ENCODE data around the gene PAFAH1B1. TPM values are rescaled to one million over a fixed set of nuclear protein-coding genes. Genes with fewer than 3 reads are reported as not detected.
"Not testable (repeated sequence)": the region's sequence is repeated elsewhere in the genome, so short reads cannot be mapped to it uniquely, and the experiment has no call there.

PAFAH1B1 gene
- total RNA-seq, 2 experiments from 2014 or later, result 120 to 123 TPM

DNA sequence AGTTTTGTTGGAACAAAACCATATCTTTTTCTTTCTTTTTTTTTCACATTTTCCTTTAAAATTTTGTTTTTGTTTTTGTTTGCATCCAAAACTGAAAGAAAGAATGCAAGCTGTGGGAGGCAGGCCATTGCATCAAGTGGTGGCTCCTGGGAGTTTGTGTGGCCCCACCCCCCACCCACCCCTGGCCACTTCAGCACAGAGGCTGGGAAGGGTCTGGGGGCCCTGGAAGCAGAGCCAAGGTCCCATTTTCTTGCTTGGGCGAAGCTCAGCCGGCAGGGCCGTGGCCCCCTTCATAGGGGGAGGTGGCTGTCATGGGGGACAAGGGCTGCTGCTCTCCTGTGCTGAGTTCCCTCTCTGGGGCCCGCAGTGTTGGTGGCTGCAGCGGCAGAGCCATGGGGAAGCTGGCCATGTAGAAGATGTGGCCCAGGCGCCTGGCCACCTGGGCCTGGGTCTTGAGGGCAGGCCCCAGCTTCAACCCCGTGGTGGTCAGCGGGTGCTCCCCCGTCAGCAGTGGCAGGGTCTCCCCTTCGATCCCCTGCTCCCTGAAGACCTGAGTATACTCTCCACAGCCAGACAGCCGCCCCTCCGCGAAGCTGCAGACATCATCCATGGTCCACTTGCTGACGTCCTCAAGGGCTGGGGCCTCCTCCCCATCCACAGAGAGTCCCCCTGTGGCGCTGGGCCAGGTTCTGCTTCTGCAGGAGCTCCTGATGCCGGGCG lies 19.8 kb downstream of the PAFAH1B1 start:
- TF ChIP-seq, protein P1, sequence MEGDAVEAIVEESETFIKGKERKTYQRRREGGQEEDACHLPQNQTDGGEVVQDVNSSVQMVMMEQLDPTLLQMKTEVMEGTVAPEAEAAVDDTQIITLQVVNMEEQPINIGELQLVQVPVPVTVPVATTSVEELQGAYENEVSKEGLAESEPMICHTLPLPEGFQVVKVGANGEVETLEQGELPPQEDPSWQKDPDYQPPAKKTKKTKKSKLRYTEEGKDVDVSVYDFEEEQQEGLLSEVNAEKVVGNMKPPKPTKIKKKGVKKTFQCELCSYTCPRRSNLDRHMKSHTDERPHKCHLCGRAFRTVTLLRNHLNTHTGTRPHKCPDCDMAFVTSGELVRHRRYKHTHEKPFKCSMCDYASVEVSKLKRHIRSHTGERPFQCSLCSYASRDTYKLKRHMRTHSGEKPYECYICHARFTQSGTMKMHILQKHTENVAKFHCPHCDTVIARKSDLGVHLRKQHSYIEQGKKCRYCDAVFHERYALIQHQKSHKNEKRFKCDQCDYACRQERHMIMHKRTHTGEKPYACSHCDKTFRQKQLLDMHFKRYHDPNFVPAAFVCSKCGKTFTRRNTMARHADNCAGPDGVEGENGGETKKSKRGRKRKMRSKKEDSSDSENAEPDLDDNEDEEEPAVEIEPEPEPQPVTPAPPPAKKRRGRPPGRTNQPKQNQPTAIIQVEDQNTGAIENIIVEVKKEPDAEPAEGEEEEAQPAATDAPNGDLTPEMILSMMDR (IDR thresholded peaks at IDR 0.05), result no peak
- Mint-ChIP-seq H3K27ac (no peak overlapping the region), H3K4me3 (no peak overlapping the region), H3K27me3 (no peaks in the 10 kb centered on the region), H3K36me3 (ENCODE audit: low read depth) (peaks cover 34% of the 10 kb centered on the region), H3K4me1 (ENCODE audit: low read depth) (peaks cover 77% of the 10 kb centered on the region), H3K9me3 (no peaks in the 10 kb centered on the region)
- Histone ChIP-seq H3K36me3 (ENCODE audit: insufficient read depth, low read length) (peaks cover 18% of the 10 kb centered on the region), H3K9me3 (ENCODE audit: control insufficient read depth in 1 of 2, insufficient read depth in 1 of 2, low read length in 2 of 2) (no peaks in the 10 kb centered on the region), H3K4me3 (ENCODE audit: low read length) (no peak overlapping the region), H3K4me1 (ENCODE audit: insufficient read depth, low read length) (peaks cover 52% of the 10 kb centered on the region), H3K27ac (ENCODE audit: low read depth in 1 of 2, low read length in 2 of 2) (no peak overlapping the region), H3K27me3 (ENCODE audit: control insufficient read depth in 1 of 2, insufficient read depth in 2 of 2, low read length in 2 of 2) (no peaks in the 10 kb centered on the region)
- ChIA-PET CTCF (no interaction called here), POLR2A (interaction anchor here (0.7 kb wide), 1 partner anchor 11 kb away, joined by 3 read pairs; no protein-coding TSS in a partner anchor)
- intact Hi-C loops (cut with DNase I, micrococcal nuclease), result no loop called here
- DNase-seq, result no peak
- no peak for ATAC-seq (ENCODE audit: poor library complexity)

DNA sequence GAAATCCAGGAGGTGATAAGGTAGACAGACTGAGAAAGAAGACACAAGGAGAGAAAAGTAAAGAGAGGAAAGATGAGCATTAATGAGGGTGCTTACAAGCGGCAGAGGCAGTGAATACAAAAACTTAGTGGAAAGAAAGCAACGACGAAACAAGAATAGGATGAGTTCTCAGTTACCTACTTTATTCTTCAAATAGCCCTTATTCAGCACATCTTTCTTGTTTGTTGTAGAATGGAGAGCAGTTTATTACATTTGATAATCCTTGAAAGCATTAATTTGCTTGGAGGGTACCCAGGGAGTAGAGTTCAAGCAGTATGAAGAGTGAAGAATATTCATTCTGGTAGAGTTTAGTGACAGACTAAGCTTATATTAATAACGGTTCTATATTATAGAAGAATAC lies 22.4 kb downstream of the PAFAH1B1 start:
- TF ChIP-seq, protein P1 (IDR thresholded peaks at IDR 0.05), result no peak
- Mint-ChIP-seq H3K4me3 (no peak overlapping the region), H3K9me3 (no peaks in the 10 kb centered on the region), H3K36me3 (ENCODE audit: low read depth) (peaks cover 26% of the 10 kb centered on the region), H3K27me3 (no peaks in the 10 kb centered on the region), H3K4me1 (ENCODE audit: low read depth) (peaks cover 64% of the 10 kb centered on the region), H3K27ac (no peak overlapping the region)
- H3K9me3 ChIP-seq (ENCODE audit: control insufficient read depth in 1 of 2, insufficient read depth in 1 of 2, low read length in 2 of 2), result no peaks in the 10 kb centered on the region
- DNase-seq (no peak), ATAC-seq (ENCODE audit: poor library complexity) (no peak)
- CTCF ChIA-PET, result no interaction called here
- H3K4me1 ChIP-seq (ENCODE audit: insufficient read depth, low read length), result peaks cover 53% of the 10 kb centered on the region
- H3K4me3 ChIP-seq (ENCODE audit: low read length), result no peak overlapping the region
- peaks cover 17% of the 10 kb centered on the region for H3K36me3 ChIP-seq (ENCODE audit: insufficient read depth, low read length)
- H3K27me3 ChIP-seq (ENCODE audit: control insufficient read depth in 1 of 2, insufficient read depth in 2 of 2, low read length in 2 of 2), result no peaks in the 10 kb centered on the region
- H3K27ac ChIP-seq (ENCODE audit: low read depth in 1 of 2, low read length in 2 of 2), result no peak overlapping the region
- intact Hi-C loops (cut with DNase I, micrococcal nuclease), result no loop called here
- POLR2A ChIA-PET, result no interaction called here

DNA sequence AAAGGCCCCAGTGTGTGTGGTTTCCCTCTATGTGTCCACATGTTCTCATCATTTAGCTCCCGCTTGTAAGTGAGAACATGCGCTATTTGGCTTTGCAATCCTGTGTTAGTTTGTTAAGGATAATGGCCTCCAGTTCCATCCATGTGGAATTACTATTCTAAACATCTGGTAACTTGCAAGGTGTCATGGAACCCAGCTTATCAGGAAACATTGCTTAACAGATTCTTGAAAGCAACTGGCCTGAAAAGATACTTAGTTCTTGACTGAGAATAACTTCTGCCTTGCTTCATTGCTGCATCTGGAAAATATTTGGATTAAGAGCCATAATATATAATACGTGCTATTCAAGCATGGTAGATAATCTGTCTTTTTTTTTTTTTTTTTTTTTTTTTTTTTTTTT lies 27.8 kb downstream of the PAFAH1B1 start:
- CTCF ChIA-PET, result interaction anchor here (0.9 kb wide), 1 partner anchor 35 kb away, joined by 3 read pairs; no protein-coding TSS in a partner anchor
- Mint-ChIP-seq H3K27me3 (no peaks in the 10 kb centered on the region), H3K9me3 (no peaks in the 10 kb centered on the region), H3K27ac (peak overlapping the region; percentile 12), H3K36me3 (ENCODE audit: low read depth) (peaks cover 40% of the 10 kb centered on the region), H3K4me3 (peak overlapping the region; percentile 1), H3K4me1 (ENCODE audit: low read depth) (peaks cover 64% of the 10 kb centered on the region)
- POLR2A ChIA-PET, result no interaction called here
- Histone ChIP-seq H3K4me1 (ENCODE audit: insufficient read depth, low read length) (peaks cover 50% of the 10 kb centered on the region), H3K27me3 (ENCODE audit: control insufficient read depth in 1 of 2, insufficient read depth in 2 of 2, low read length in 2 of 2) (no peaks in the 10 kb centered on the region), H3K27ac (ENCODE audit: low read depth in 1 of 2, low read length in 2 of 2) (no peak overlapping the region), H3K9me3 (ENCODE audit: control insufficient read depth in 1 of 2, insufficient read depth in 1 of 2, low read length in 2 of 2) (no peaks in the 10 kb centered on the region), H3K4me3 (ENCODE audit: low read length) (no peak overlapping the region), H3K36me3 (ENCODE audit: insufficient read depth, low read length) (peaks cover 9% of the 10 kb centered on the region)
- DNase-seq (no peak), ATAC-seq (ENCODE audit: poor library complexity) (no peak)
- intact Hi-C loops (cut with DNase I, micrococcal nuclease), result no loop called here
- TF ChIP-seq, protein P1 (IDR thresholded peaks at IDR 0.05), result no peak

DNA sequence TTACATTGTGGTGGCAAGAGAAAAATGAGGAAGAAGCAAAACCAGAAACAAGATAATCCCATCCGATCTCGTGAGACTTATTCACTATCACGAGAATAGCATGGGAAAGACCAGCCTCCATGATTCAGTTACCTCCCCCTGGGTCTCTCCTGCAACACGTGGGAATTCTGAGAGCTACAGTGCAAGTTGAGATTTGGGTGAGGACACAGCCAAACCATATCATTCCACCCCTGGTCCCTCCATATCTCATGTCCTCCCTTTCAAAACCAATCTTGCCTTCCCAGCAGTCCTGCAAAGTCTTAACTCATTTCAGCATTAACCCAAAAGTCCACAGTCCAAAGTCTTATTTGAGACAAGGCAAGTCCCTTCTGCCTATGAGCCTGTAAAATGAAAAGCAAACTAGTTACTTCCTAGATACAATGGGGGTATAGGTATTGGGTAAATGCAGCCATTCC lies 28.5 kb downstream of the PAFAH1B1 start:
- POLR2A ChIA-PET; H3K36me3 ChIP-seq (ENCODE audit: insufficient read depth, low read length); H3K9me3 ChIP-seq (ENCODE audit: control insufficient read depth in 1 of 2, insufficient read depth in 1 of 2, low read length in 2 of 2); H3K4me3 ChIP-seq (ENCODE audit: low read length); H3K27ac ChIP-seq (ENCODE audit: low read depth in 1 of 2, low read length in 2 of 2); DNase-seq; ATAC-seq (ENCODE audit: poor library complexity); intact Hi-C loops (cut with DNase I, micrococcal nuclease); H3K27me3 ChIP-seq (ENCODE audit: control insufficient read depth in 1 of 2, insufficient read depth in 2 of 2, low read length in 2 of 2); H3K27me3 Mint-ChIP-seq; H3K9me3 Mint-ChIP-seq: not testable (repeated sequence)
- peak overlapping the region; percentile 54 for H3K4me3 Mint-ChIP-seq
- peaks cover 63% of the 10 kb centered on the region for H3K4me1 Mint-ChIP-seq (ENCODE audit: low read depth)
- H3K4me1 ChIP-seq (ENCODE audit: insufficient read depth, low read length), result peaks cover 53% of the 10 kb centered on the region
- CTCF ChIA-PET, result interaction anchor here (0.6 kb wide), 1 partner anchor 53 kb away, joined by 3 read pairs; no protein-coding TSS in a partner anchor
- peaks cover 40% of the 10 kb centered on the region for H3K36me3 Mint-ChIP-seq (ENCODE audit: low read depth)
- H3K27ac Mint-ChIP-seq, result peak overlapping the region; percentile 66

DNA sequence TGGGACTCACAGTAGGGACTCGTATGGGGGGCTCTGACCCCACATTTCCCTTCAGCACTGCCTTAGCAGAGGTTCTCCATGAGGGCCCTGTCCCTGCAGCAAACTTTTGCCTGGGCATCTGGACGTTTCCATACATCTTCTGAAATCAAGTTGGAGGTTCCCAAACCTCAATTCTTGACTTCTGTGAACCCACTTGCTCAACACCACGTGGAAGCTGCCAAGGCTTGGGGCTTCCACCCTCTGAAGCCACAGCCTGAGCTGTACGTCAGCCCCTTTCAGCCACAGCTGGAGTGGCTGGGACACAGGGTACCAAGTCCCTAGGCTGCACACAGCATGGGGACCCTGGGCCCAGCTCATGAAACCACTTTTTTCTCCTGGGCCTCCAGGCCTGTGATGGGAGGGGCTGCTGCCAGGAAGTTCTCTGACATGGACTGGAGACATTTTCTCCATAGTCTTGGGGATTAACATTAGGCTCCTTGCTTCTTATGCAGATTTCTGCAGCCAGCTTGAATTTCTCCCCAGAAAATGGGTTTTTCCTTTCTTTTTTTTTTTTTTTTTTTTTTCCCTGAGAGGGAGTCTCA lies 29.4 kb downstream of the PAFAH1B1 start:
- peaks cover 63% of the 10 kb centered on the region for H3K4me1 Mint-ChIP-seq (ENCODE audit: low read depth)
- H3K27ac ChIP-seq (ENCODE audit: low read depth in 1 of 2, low read length in 2 of 2); H3K27me3 ChIP-seq (ENCODE audit: control insufficient read depth in 1 of 2, insufficient read depth in 2 of 2, low read length in 2 of 2); H3K27me3 Mint-ChIP-seq; H3K4me3 ChIP-seq (ENCODE audit: low read length); H3K27ac Mint-ChIP-seq; POLR2A ChIA-PET; H3K36me3 ChIP-seq (ENCODE audit: insufficient read depth, low read length); ATAC-seq (ENCODE audit: poor library complexity); H3K9me3 Mint-ChIP-seq; DNase-seq; intact Hi-C loops (cut with DNase I, micrococcal nuclease); H3K4me3 Mint-ChIP-seq; H3K9me3 ChIP-seq (ENCODE audit: control insufficient read depth in 1 of 2, insufficient read depth in 1 of 2, low read length in 2 of 2): not testable (repeated sequence)
- CTCF ChIA-PET, result interaction anchor here (0.6 kb wide), 1 partner anchor 36 kb away, joined by 3 read pairs; no protein-coding TSS in a partner anchor
- peaks cover 48% of the 10 kb centered on the region for H3K4me1 ChIP-seq (ENCODE audit: insufficient read depth, low read length)
- H3K36me3 Mint-ChIP-seq (ENCODE audit: low read depth), result peaks cover 44% of the 10 kb centered on the region
